IMR-90 (cell line): ENCODE data around the gene JMJD8. TPM values are rescaled to one million over a fixed set of nuclear protein-coding genes. Genes with fewer than 3 reads are reported as not detected.

Experiments used
- ATAC-seq: fragments of 200-7000 bp; cut with Tn5 transposase; 2 replicates; pipeline ENCODE4 v1.9.1; 2020; ENCODE audit warnings: low read depth, mild to moderate bottlenecking, moderate library complexity
- BruUV-seq: library from RNA; stranded (reverse); fragments of 400-500 nt; replicated peaks from 2 replicates; lab custom pipeline; 2021; lab: Mats Ljungman, UMichigan
- CTCF ChIA-PET: fragments of 300-600 bp; formaldehyde crosslinking; extraction: SDS; loops from one replicate; lab custom pipeline; 2021; ENCODE audit warnings: antibody characterized with exemption; lab: Yijun Ruan, JAX
- POLR2A ChIA-PET: fragments of 300-600 bp; sonication (Branson Sonifier 250); formaldehyde crosslinking; loops from one replicate; lab custom pipeline; 2022; ENCODE audit warnings: antibody characterized with exemption; ENCODE audit not compliant: unreplicated experiment; lab: Charles Lee
- DNase-seq: peaks from one replicate; pipeline ENCODE4 v3.0.0; 2013
- H2AFZ ChIP-seq: replicated peaks from 2 replicates; pipeline ENCODE3; 2013; ENCODE audit warnings: low read length, mild to moderate bottlenecking; ENCODE audit not compliant: poor library complexity
- H2AK5ac ChIP-seq: 2 replicates; pipeline ENCODE4 v1.6.1; 2013; ENCODE audit warnings: low read depth, low read length, inconsistent platforms
- H2AK9ac ChIP-seq: replicated peaks from 2 replicates; pipeline ENCODE3; 2013; ENCODE audit warnings: mild to moderate bottlenecking, low read depth, low read length, moderate library complexity; ENCODE audit not compliant: poor library complexity
- H2BK120ac ChIP-seq: 2 replicates; pipeline ENCODE4 v1.6.1; 2013; ENCODE audit warnings: low read depth, low read length, inconsistent platforms
- H2BK15ac ChIP-seq: 3 replicates; pipeline ENCODE4 v1.6.1; 2013; ENCODE audit warnings: low read depth, low read length, inconsistent platforms
- H2BK20ac ChIP-seq: 2 replicates; pipeline ENCODE4 v1.6.1; 2013; ENCODE audit warnings: low read depth, mild to moderate bottlenecking, inconsistent platforms, low read length, moderate library complexity
- H2BK5ac ChIP-seq: 2 replicates; pipeline ENCODE4 v1.6.1; 2013; ENCODE audit warnings: mild to moderate bottlenecking, low read depth, low read length, inconsistent platforms; ENCODE audit not compliant: poor library complexity, severe bottlenecking
- H3K14ac ChIP-seq: replicated peaks from 2 replicates; pipeline ENCODE4 v1.6.1; 2013; ENCODE audit warnings: low read depth, low read length, inconsistent platforms
- H3K18ac ChIP-seq: 2 replicates; pipeline ENCODE4 v1.6.1; 2013; ENCODE audit warnings: low read depth, low read length, control low read depth
- H3K23ac ChIP-seq: 2 replicates; pipeline ENCODE4 v1.6.1; 2013; ENCODE audit warnings: low read depth, low read length, inconsistent platforms
- H3K27ac ChIP-seq: 2 replicates; pipeline ENCODE4 v1.5.1; 2013; ENCODE audit warnings: mild to moderate bottlenecking, control low read depth, low read length; ENCODE audit not compliant: insufficient read depth
- H3K27me3 ChIP-seq: 2 replicates; pipeline ENCODE4 v1.6.1; 2013; ENCODE audit warnings: low read length; ENCODE audit not compliant: control insufficient read depth, insufficient read depth
- H3K36me3 ChIP-seq: 2 replicates; pipeline ENCODE4 v1.6.1; 2013; ENCODE audit warnings: low read length, mixed read lengths; ENCODE audit not compliant: control insufficient read depth, insufficient read depth
- H3K4ac ChIP-seq: 2 replicates; pipeline ENCODE4 v1.6.1; 2013; ENCODE audit warnings: low read depth, low read length, inconsistent platforms
- H3K4me1 ChIP-seq: 2 replicates; pipeline ENCODE4 v1.6.1; 2013; ENCODE audit warnings: low read length, mixed read lengths; ENCODE audit not compliant: control insufficient read depth, insufficient read depth
- H3K4me2 ChIP-seq: 2 replicates; pipeline ENCODE4 v1.6.1; 2013; ENCODE audit warnings: low read depth, mild to moderate bottlenecking, control low read depth, low read length, moderate library complexity
- H3K4me3 ChIP-seq: 2 replicates; pipeline ENCODE4 v1.5.1; 2013; ENCODE audit warnings: low read depth, mild to moderate bottlenecking, control low read depth, low read length, moderate library complexity; ENCODE audit not compliant: insufficient read depth
- H3K56ac ChIP-seq: 2 replicates; pipeline ENCODE4 v1.6.1; 2013; ENCODE audit warnings: low read length, inconsistent platforms; ENCODE audit not compliant: insufficient read depth; ENCODE audit errors: extremely low read depth
- H3K79me1 ChIP-seq, 2 experiments: 2 replicates each; pipeline ENCODE4 v1.6.1; 2013; ENCODE audit warnings: low read length in 2 of 2, inconsistent platforms in 1 of 2, low read depth in 1 of 2
- H3K9ac ChIP-seq: 2 replicates; pipeline ENCODE4 v1.6.1; 2013; ENCODE audit warnings: low read depth, low read length, control low read depth
- H3K9me1 ChIP-seq: 2 replicates; pipeline ENCODE4 v1.6.1; 2013; ENCODE audit warnings: low read length, inconsistent platforms; ENCODE audit not compliant: insufficient read depth
- H3K9me3 ChIP-seq: 2 replicates; pipeline ENCODE4 v1.6.1; 2013; ENCODE audit warnings: low read length; ENCODE audit not compliant: control insufficient read depth, insufficient read depth
- H4K20me1 ChIP-seq: 2 replicates; pipeline ENCODE4 v1.6.1; 2013; ENCODE audit warnings: low read length, inconsistent platforms; ENCODE audit not compliant: insufficient read depth
- H4K5ac ChIP-seq: 2 replicates; pipeline ENCODE4 v1.6.1; 2013; ENCODE audit warnings: mild to moderate bottlenecking, low read depth, low read length, control low read depth
- H4K8ac ChIP-seq, 2 experiments: 2 replicates each; pipeline ENCODE4 v1.6.1; 2013; ENCODE audit warnings: low read depth in 2 of 2, low read length in 2 of 2, control low read depth in 1 of 2, inconsistent platforms in 1 of 2
- H4K91ac ChIP-seq: 2 replicates; pipeline ENCODE4 v1.6.1; 2013; ENCODE audit warnings: low read depth, low read length, inconsistent platforms; ENCODE audit not compliant: insufficient read depth
- CEBPB ChIP-seq: IDR thresholded peaks from 2 replicates; pipeline ENCODE4 v1.6.1; 2012; ENCODE audit warnings: low read depth, low read length, improper control_type of control experiment
- CHD1 ChIP-seq: IDR thresholded peaks from 2 replicates; pipeline ENCODE4 v1.6.1; 2012; ENCODE audit warnings: low read depth, low read length, improper control_type of control experiment
- CTCF ChIP-seq: conservative IDR thresholded peaks from 2 replicates; pipeline ENCODE4 v1.5.1; 2012; ENCODE audit warnings: mild to moderate bottlenecking, low read depth, low read length, improper control_type of control experiment
- ELK1 ChIP-seq: fragments of 150-350 bp; IDR thresholded peaks from 2 replicates; pipeline ENCODE4 v1.6.1; 2016; ENCODE audit warnings: low read depth, mild to moderate bottlenecking, low read length, moderate library complexity, borderline replicate concordance
- FOS ChIP-seq: fragments of 150-350 bp; IDR thresholded peaks from 2 replicates; pipeline ENCODE4 v1.6.1; 2016; ENCODE audit warnings: low read depth, low read length
- MXI1 ChIP-seq: IDR thresholded peaks from 2 replicates; pipeline ENCODE4 v1.6.1; 2012; ENCODE audit warnings: low read depth, mild to moderate bottlenecking, low read length, moderate library complexity, borderline replicate concordance
- NFE2L2 ChIP-seq: fragments of 150-350 bp; IDR thresholded peaks from 2 replicates; pipeline ENCODE4 v1.6.1; 2016; ENCODE audit warnings: low read depth, mild to moderate bottlenecking, low read length
- POLR2A ChIP-seq: IDR thresholded peaks from 2 replicates; pipeline ENCODE4 v1.6.1; 2012; ENCODE audit warnings: mild to moderate bottlenecking, low read depth, low read length
- RCOR1 ChIP-seq: IDR thresholded peaks from 2 replicates; pipeline ENCODE4 v1.6.1; 2012; ENCODE audit warnings: mild to moderate bottlenecking, low read length, improper control_type of control experiment; ENCODE audit not compliant: insufficient replicate concordance
- SMC3 ChIP-seq: fragments of 150-350 bp; IDR thresholded peaks from 2 replicates; pipeline ENCODE4 v1.6.1; 2016; ENCODE audit warnings: low read depth, mild to moderate bottlenecking, antibody characterized with exemption, low read length, moderate library complexity
- WGBS, 2 experiments: methylation state at CpG; one replicate each; pipeline versions ENCODE4 v1.1.5 to v1.1.7; 2013; ENCODE audit warnings: missing lambda C conversion rate in 2 of 2; ENCODE audit not compliant: insufficient read length in 1 of 2; ENCODE audit errors: extremely low coverage in 2 of 2; 5-methylcytosine and 5-hydroxymethylcytosine counted together
- dilution Hi-C: fragments of 300-500 bp; cut with HindIII; formaldehyde crosslinking; loops from one replicate; pipeline ENCODE4 v1.14.3; 2018; ENCODE audit warnings: low sequenced_read_pairs; ENCODE audit not compliant: unreplicated experiment
- in situ Hi-C: fragments of 300-500 bp; cut with MboI; formaldehyde crosslinking; loops from 3 replicates; pipeline ENCODE4 v1.14.3; 2019; ENCODE audit warnings: low sequenced_read_pairs, inconsistent platforms, mixed read lengths
- intact Hi-C: fragments of 100-400 bp; cut with micrococcal nuclease; formaldehyde crosslinking; loops from 2 replicates; pipeline ENCODE4 v1.10.0; 2022
- polyA plus RNA-seq, 3 experiments: library from polyadenylated mRNA; depleted of rRNA; stranded (reverse); fragments of >200 nt; gene quantifications; 2 replicates each; pipeline ENCODE4 v1.2.3, GENCODE V29; 2012; ENCODE audit warnings: low replicate concordance in 1 of 3
- total RNA-seq: library from RNA; depleted of rRNA; stranded (reverse); fragments of >200 nt; gene quantifications from 2 replicates; pipeline ENCODE4 v1.2.3, GENCODE V29; 2012

JMJD8 gene
- total and polyA plus RNA-seq, 2 of the 4 experiments (the other 2 are of a cell fraction) = 17.7 to 62.5 TPM

GRCh38 chr16:672371-672770 is 11.8 kb downstream of the JMJD8 start:
- no peak overlapping the region for H4K5ac ChIP-seq
- H3K9me3 ChIP-seq = no peaks in the 10 kb centered on the region
- TSS peak; percentile 68 for BruUV-seq
- H4K91ac ChIP-seq = no peak overlapping the region
- H3K36me3 ChIP-seq = peaks cover 47% of the 10 kb centered on the region
- no peak overlapping the region for H3K14ac ChIP-seq
- no peak overlapping the region for H2AK5ac ChIP-seq
- POLR2A ChIA-PET = no interaction called here
- no peaks in the 10 kb centered on the region for H3K27me3 ChIP-seq
- no peak overlapping the region for H3K56ac ChIP-seq
- H3K9me1 ChIP-seq = peaks cover 4% of the 10 kb centered on the region
- H2BK120ac ChIP-seq = no peak overlapping the region
- H3K27ac ChIP-seq = no peak overlapping the region
- no peak overlapping the region for H2BK5ac ChIP-seq
- peaks cover 27% of the 10 kb centered on the region for H4K20me1 ChIP-seq
- H3K79me1 ChIP-seq = peaks cover 0 to 37% of the 10 kb centered on the region in 2 experiments; a peak in 1 of 4 replicates
- 95% methylated on average over 12 of the region's 19 CpGs; no CpG with 5 or more reads in 1 of the 2 experiments for WGBS, 2 experiments
- CTCF ChIA-PET = no interaction called here
- intact Hi-C loops (no loop called here), dilution Hi-C loops (no loop called here), in situ Hi-C loops (no loop called here)
- ATAC-seq = no peak
- H2BK20ac ChIP-seq = no peak overlapping the region
- H3K4me3 ChIP-seq = no peak overlapping the region
- no peak overlapping the region for H3K9ac ChIP-seq
- no peak overlapping the region for H3K4ac ChIP-seq
- no peak for DNase-seq
- H3K23ac ChIP-seq = no peak overlapping the region
- H4K8ac ChIP-seq = no peak overlapping the region
- no peak overlapping the region for H3K4me2 ChIP-seq
- no peak overlapping the region for H2AFZ ChIP-seq
- no peak overlapping the region for H2AK9ac ChIP-seq
- H2BK15ac ChIP-seq = no peak overlapping the region
- H3K4me1 ChIP-seq = peaks cover 14% of the 10 kb centered on the region
- no peak for TF ChIP-seq ELK1
- TF ChIP-seq CTCF = no peak
- TF ChIP-seq MXI1 = no peak
- TF ChIP-seq SMC3 = no peak
- no peak for TF ChIP-seq RCOR1
- TF ChIP-seq CEBPB = no peak
- no peak for TF ChIP-seq CHD1
- no peak for TF ChIP-seq FOS
- TF ChIP-seq NFE2L2 = no peak
- no peak for TF ChIP-seq POLR2A
- no peak overlapping the region for H3K18ac ChIP-seq
